HG03066 (cell line): ENCODE measurements around the gene CBX6.

Experiments
- ATAC-seq: cut with Tn5 transposase; IDR thresholded peaks from one replicate; pipeline ENCODE4 v1.9.1; 2021; ENCODE audit warnings: low read depth; ENCODE audit not compliant: unreplicated experiment

The CBX6 gene

GRCh38 chr22:38843201-38843656, 28.8 kb downstream of the CBX6 start:
- ATAC-seq: no peak

DNA sequence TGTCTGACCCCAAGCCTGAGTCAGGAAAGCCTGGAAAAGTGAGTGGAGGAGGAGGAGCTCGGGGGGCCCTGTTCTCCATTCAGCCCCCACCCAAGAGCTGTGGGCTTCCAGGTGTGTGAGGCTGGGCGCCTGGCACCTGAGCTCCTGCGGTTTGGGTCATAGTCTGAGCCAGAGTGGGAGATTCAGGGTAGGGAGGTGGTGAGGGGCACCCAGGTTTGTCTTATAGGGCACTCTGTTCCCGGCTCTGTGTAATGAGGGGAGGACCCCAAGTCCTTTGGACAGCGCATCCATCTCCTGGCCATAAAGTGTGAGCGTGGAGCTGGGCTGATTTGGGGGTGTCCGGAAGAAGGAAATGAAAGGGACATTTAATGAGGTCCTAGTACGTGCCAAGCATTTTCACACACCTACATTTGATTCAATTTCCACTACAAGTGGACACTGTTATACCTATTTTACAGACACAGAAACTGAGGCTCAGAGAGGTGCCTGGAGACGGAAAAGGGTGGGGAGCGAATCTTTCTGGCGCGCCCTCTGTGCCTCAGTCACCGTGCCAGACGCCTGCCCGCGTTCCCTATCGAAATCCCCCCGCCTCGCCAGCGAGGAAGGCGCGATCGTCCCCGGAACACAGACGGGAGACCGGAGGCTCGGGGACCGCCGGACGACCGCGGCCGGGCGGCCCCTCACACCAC, 29.4 kb downstream of the CBX6 start:
- ATAC-seq: no peak

DNA sequence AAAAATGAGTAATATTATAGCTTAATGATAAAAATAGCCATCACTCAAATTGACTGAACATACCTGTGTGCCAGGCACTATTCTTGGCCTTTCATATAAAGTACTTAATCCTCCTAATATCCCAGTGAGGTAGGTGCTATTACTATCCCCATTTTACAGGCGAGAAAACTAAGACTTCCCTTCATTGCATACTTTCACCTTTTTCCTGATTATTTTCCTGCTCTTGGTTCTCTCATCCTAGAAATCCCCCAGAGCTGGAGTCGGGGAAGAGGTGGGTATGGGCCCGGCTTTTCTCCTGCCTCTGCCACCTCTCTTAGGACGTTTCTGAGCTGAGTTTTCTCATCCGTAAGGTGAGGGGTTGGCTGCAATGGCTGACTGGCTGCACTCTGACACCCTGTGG, 30.4 kb downstream of the CBX6 start:
- ATAC-seq: no peak

DNA sequence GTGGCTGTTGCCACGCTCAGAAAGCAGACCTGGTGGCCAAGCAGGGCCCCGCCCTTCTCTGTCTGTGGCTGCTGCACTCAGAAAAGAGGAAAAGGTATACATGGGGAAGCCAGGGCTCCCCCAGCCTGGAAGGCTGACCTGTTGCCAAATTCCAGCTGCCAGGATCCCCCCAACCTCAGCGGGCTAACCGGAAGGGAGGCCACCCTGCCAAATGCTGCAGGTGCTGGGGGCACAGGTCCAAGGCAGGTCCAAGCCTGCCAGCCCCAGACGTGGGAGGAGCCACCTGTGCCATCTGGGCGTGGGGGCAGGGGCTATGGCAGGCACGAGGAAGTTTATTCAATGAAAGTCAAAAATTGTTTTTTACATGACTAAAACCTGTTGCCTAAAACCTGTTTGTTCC, 30.8 kb downstream of the CBX6 start:
- no peak for ATAC-seq

- no peak for ATAC-seq
Observed at GRCh38 chr22:38840129-38840528, 31.9 kb downstream of the CBX6 start.

DNA sequence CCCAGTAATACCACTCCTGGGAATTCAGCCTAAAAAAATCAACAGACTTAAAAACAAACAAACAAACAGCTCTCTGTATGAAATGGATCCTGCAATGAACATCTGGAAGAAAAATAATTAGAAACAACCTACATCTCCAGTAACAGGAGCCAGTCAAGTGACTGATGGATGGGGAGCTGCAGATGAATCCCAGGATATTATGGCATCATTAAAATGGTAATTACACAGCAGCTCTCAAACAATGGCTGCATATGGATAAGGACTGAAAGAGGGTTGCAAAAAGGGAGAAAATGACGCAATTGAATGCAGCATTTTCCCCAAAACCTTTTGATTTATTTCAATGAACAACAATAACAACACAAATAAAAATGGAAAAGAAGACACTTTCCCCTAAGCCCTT, 32.3 kb downstream of the CBX6 start:
- ATAC-seq: no peak

- ATAC-seq: no peak
Observed at GRCh38 chr22:38837414-38837928, 34.5 kb downstream of the CBX6 start.

GRCh38 chr22:38835888-38836301, 36.1 kb downstream of the CBX6 start:
- ATAC-seq: no peak

- no peak for ATAC-seq
Observed at GRCh38 chr22:38834991-38835390, 37.0 kb downstream of the CBX6 start.

DNA sequence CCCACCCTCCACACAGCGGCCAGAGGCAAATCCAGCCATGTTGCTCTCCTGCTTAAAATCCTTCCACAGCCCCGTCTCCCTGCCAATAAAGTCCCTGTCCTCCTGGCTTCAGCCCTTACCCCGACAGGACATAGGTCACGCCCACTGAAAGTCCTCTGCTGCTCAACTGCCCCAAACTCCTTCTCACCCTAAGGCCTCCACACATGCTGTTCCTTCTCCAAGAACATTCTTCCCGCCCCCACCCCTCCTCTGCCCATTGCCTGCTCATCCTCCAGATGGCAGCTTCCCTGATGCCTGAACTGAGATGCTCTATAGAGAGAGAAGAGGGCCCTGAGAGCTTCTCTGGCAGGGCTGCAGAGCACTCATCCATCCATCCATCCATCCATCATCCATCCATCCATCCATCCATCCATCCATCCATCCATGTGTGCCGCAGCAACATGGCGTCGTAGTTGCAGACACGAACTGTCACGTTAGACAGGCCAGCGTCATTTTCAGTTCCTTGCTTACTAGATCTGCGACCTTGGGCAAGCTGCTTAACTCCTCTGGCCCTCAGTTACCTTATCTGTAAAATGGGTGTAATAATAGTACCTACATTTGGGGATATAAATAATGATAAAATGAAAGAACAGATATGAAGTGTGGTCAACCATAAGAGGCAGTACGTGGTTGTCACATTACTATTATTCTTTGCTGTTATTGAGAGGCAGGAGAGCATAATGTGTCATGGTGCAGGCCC, 37.6 kb downstream of the CBX6 start:
- ATAC-seq: no peak

- no peak for ATAC-seq
Observed at GRCh38 chr22:38833061-38833460, 39.0 kb downstream of the CBX6 start.

GRCh38 chr22:38832005-38832978, 39.7 kb downstream of the CBX6 start:
- no peak for ATAC-seq

DNA sequence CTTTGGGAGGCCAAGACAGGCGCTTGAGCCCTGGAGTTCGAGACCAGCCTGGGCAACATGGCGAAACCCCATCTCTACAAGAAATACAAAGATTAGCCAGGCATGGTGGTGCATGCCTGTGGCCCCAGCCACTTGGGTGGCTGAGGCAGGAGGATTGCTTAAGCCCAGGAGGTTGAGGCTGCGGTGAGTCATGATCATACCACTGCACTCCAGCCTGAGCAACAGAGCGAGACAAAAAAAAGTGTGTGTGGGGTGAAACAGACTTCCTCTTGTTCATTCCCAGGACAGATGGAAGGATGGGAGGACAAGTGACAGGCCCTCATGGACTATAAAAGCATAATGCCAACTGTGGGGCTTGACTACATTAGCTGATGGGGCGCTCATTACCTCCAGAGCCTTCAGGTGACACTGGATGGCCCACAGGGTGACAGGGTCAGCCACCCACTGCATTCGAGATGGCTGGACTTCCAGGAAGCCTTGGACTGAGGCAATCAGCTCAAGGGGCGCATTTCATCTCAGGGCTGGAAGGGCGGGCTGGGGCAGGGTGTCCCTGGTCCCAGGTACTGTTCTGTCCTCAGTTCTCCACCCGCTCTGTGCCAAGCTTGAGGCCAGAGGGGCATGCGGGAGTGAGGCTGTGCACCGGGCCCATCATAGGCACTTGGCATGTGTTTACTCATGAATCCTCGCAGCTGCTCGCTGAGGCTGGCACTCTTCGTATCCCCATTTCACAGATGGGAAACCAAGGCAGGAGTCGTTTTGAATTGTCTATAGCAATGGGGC, 40.7 kb downstream of the CBX6 start:
- ATAC-seq: no peak

DNA sequence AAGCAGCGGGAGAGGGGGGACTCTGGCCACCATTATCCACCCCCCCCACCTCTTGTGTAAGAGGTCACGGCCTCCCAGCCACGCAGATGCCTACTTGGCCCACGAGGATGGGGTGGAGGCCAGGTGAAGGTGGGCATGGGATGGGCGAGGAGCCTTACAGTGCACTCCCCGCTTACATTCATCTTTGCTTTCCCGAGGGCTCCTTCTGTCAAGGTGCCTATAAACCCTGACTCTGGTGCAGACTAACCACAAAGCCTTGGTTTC, 41.2 kb downstream of the CBX6 start:
- no peak for ATAC-seq

DNA sequence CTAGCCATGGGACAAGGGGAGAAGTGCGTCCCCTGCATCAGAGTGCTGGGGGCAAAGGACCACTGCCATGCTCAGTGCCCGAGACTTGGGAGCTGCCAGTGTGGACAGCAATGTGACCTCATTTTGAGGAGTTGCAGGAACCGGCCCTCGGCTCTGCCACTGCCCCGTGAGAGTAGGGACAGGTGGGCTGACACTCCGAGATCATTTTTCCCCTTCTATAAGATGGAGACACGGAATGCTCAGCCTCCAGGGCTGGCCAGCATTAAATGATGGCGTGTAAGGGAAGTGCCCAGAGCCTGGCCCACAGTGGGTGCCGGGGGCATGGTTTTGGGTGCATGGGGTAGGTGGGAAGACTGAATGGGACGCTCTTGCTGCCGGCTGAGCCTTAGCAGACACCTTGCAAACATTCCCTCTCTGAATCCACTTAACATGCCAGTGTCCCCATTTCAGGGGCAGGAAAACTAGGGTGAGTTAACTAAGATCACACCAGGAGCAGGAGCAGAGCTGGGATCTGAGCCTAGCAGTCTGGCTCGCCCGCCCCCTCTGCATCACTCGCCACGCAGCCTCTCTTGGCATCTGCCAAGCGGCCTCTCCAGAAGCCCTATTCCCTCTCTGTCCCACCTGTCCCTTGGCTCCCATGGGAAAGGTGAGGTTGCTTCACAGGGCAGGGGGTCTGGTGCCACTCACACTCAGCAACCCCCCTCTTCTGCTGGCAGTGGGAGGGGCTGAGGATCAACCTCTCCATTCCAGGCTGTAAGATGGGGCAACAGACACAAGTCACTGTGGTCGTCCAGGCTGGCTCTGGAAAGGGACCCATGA, 41.8 kb downstream of the CBX6 start:
- no peak for ATAC-seq

DNA sequence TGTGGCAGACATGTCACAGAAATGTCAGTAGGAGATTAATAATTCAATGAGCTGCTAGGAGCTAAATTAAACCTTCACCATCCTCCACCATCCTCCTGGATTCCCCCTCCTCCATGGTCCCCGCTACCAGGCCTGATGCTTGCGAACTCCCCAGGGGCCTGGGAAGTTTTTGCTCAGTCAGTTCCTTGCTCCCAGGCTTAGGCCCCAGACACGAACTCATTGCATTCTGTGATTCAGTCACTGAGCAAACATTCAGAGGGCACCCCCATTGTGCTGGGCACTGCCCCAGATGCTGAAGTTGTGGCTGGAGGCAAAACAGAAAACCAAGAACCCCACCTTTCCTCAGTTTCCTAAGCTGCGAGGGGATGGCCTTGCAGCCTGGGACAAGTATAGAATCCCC, 42.5 kb downstream of the CBX6 start:
- no peak for ATAC-seq

- ATAC-seq: no peak
Observed at GRCh38 chr22:38828616-38829205, 43.3 kb downstream of the CBX6 start.

DNA sequence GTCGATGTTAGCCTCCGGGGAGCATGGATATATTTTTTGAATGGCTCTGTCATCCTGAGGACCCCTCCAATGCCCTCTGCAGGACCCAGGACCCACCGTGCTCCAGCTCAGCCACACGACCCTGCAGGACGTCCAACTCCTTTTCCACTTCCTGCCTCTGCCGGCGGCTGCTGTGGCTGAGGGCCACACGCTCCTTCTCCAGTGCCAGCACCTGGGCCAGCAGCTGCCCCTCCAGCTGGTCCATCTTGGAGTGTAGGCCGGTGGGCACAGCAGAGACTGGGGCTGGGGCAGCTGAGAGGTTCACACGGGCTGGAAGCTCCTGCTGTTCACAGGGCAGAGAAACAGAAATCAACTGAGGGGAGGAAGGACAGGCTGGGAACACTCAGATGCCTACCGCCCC, 43.8 kb downstream of the CBX6 start:
- no peak for ATAC-seq

DNA sequence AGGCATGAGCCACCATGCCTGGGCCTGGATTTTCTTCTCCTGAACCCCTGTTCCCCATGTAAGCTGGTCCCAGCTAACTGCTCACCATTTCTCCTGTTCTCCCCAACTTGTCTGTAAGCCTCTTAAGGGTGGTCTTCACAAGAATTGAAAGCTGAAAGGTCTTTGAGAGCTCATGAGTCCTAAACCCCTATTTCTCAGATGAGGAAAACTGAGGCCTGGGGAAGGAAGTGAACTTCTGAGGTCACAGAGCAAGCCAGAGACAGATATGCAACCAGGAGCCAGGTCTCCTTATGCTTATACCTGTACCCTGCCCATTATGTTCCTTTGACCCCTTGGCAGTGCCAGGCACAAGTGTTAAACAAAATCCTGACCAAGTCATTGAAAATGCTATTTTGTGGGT, 44.5 kb downstream of the CBX6 start:
- no peak for ATAC-seq
